ENCODE data around the gene POU2F3. TPM values are rescaled to one million over a fixed set of nuclear protein-coding genes. Genes with fewer than 3 reads are reported as not detected.
A peak's percentile ranks its signal among the peaks of the same experiment; 100 is the strongest.

The POU2F3 gene
- total RNA-seq, 4 donors from 2014 or later = 0.22 TPM; not detected in 3

- WGBS, 2 donors = 0% methylated on average over 67 to 89 of the region's 108 CpGs
- peak; percentile 51 to 73 for DNase-seq (ENCODE audit: low spot score in 2 of 2)
- Histone ChIP-seq H3K4me1 (peaks cover 0 to 69% (median 45%) of the 10 kb centered on the region in 4 donors), H3K27me3 (no peaks in the 10 kb centered on the region), H3K9me3 (no peaks in the 10 kb centered on the region), H3K27ac (peak within 1 kb of the TSS; percentile 80 to 92 (median 88)), H3K36me3 (peaks cover 0 to 10% (median 0%) of the 10 kb centered on the region in 3 donors), H3K4me3 (peak within 1 kb of the TSS; percentile 61 to 95 (median 84))
- TF ChIP-seq POLR2A (IDR thresholded peaks at IDR 0.05) (peak; percentile 52 to 69), EP300 (IDR thresholded peaks at IDR 0.05) (peak in 1 of 2 donors; percentile 76)
- TF ChIP-seq, protein P1, sequence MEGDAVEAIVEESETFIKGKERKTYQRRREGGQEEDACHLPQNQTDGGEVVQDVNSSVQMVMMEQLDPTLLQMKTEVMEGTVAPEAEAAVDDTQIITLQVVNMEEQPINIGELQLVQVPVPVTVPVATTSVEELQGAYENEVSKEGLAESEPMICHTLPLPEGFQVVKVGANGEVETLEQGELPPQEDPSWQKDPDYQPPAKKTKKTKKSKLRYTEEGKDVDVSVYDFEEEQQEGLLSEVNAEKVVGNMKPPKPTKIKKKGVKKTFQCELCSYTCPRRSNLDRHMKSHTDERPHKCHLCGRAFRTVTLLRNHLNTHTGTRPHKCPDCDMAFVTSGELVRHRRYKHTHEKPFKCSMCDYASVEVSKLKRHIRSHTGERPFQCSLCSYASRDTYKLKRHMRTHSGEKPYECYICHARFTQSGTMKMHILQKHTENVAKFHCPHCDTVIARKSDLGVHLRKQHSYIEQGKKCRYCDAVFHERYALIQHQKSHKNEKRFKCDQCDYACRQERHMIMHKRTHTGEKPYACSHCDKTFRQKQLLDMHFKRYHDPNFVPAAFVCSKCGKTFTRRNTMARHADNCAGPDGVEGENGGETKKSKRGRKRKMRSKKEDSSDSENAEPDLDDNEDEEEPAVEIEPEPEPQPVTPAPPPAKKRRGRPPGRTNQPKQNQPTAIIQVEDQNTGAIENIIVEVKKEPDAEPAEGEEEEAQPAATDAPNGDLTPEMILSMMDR (IDR thresholded peaks at IDR 0.05) = peak in 4 of 5 experiments; percentile 13 to 67 (median 38)
Measured at GRCh38 chr11:120210626-120211521, 29.1 kb upstream of the POU2F3 start, which contains the start of gene OAF. Gene OAF (plus strand): TSS chr11:120211032. CDS start chr11:120211280, 248 bp downstream.

- WGBS, 2 donors = 4 to 6% methylated on average over 18 of the region's 18 CpGs
- TF ChIP-seq POLR2A (IDR thresholded peaks at IDR 0.05) (no peak), EP300 (IDR thresholded peaks at IDR 0.05) (no peak)
- TF ChIP-seq, protein P1 (IDR thresholded peaks at IDR 0.05) = no peak
- DNase-seq (ENCODE audit: low spot score in 2 of 2) = no peak
- H3K36me3 ChIP-seq = peaks cover 0 to 10% (median 0%) of the 10 kb centered on the region in 3 donors
- peaks cover 0 to 76% (median 52%) of the 10 kb centered on the region in 4 donors for H3K4me1 ChIP-seq
- peak overlapping the region; percentile 80 to 92 (median 88) for H3K27ac ChIP-seq
- H3K9me3 ChIP-seq = no peaks in the 10 kb centered on the region
- H3K27me3 ChIP-seq = no peaks in the 10 kb centered on the region
- peak overlapping the region; percentile 61 to 95 (median 84) for H3K4me3 ChIP-seq
Measured at GRCh38 chr11:120211522-120212258, 28.2 kb upstream of the POU2F3 start.

- no peak for DNase-seq (ENCODE audit: low spot score in 2 of 2)
- Histone ChIP-seq H3K27me3 (no peaks in the 10 kb centered on the region), H3K4me1 (peaks cover 0 to 82% (median 58%) of the 10 kb centered on the region in 4 donors), H3K9me3 (no peaks in the 10 kb centered on the region), H3K27ac (peak overlapping the region; percentile 80 to 92 (median 88)), H3K4me3 (peak overlapping the region; percentile 61 to 95 (median 84)), H3K36me3 (peaks cover 0 to 10% (median 0%) of the 10 kb centered on the region in 3 donors)
- WGBS, 2 donors = 18 to 20% methylated on average over 13 of the region's 13 CpGs
- TF ChIP-seq EP300 (IDR thresholded peaks at IDR 0.05) (no peak), POLR2A (IDR thresholded peaks at IDR 0.05) (no peak)
- TF ChIP-seq, protein P1 (IDR thresholded peaks at IDR 0.05) = no peak
Measured at GRCh38 chr11:120212259-120212878, 27.6 kb upstream of the POU2F3 start.

- Histone ChIP-seq H3K27me3 (no peaks in the 10 kb centered on the region), H3K9me3 (no peaks in the 10 kb centered on the region), H3K36me3 (peaks cover 0 to 10% (median 0%) of the 10 kb centered on the region in 3 donors), H3K27ac (peak overlapping the region; percentile 80 to 92 (median 88)), H3K4me1 (peaks cover 0 to 82% (median 59%) of the 10 kb centered on the region in 4 donors), H3K4me3 (peak overlapping the region; percentile 61 to 95 (median 84))
- TF ChIP-seq EP300 (IDR thresholded peaks at IDR 0.05) (no peak), POLR2A (IDR thresholded peaks at IDR 0.05) (peak in 1 of 2 donors; percentile 9)
- no peak for DNase-seq (ENCODE audit: low spot score in 2 of 2)
- WGBS, 2 donors = 30 to 43% methylated on average over 2 of the region's 2 CpGs
Measured at GRCh38 chr11:120212926-120213325, 27.0 kb upstream of the POU2F3 start.

DNA sequence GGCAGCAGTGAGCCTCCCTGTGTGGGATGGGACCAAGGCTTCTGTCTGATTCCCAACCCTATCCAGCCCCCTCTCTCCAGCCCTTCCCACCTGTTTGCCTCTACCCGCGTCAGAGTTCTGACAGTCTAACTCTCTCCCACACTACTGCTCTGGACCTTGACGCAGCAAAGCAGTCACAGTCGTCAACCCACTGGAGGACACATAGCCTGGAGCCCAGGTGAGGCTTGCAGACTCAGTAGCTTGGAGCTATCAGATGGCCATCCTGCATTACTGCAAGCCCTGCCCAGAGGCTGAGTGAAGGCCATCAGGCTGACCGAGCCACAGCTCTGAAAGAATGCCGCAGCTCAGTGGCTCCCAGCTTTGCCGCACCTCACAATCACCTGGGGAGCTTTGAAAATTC lies 25.4 kb upstream of the POU2F3 start:
- Histone ChIP-seq H3K27me3 (no peaks in the 10 kb centered on the region), H3K4me1 (peaks cover 0 to 82% (median 62%) of the 10 kb centered on the region in 4 donors), H3K9me3 (no peaks in the 10 kb centered on the region), H3K36me3 (peaks cover 0 to 10% (median 0%) of the 10 kb centered on the region in 3 donors), H3K27ac (peak overlapping the region; percentile 77 to 92 (median 88)), H3K4me3 (peak overlapping the region in 1 of 4 donors; percentile 2)
- TF ChIP-seq POLR2A (IDR thresholded peaks at IDR 0.05) = no peak
- TF ChIP-seq, protein P1 (IDR thresholded peaks at IDR 0.05) = no peak
- TF ChIP-seq EP300 (IDR thresholded peaks at IDR 0.05) = no peak
- WGBS, 2 donors = 60 to 68% methylated on average over 7 of the region's 7 CpGs
- DNase-seq (ENCODE audit: low spot score in 2 of 2) = no peak
